MCF 10A (cell line): ENCODE measurements around the gene BCR. TPM values are rescaled to one million over a fixed set of nuclear protein-coding genes. Genes with fewer than 3 reads are reported as not detected.

ENCODE experiments used
- BruUV-seq: library from RNA; stranded (reverse); fragments of 400-500 nt; replicated peaks from 2 replicates; lab custom pipeline; 2021; lab: Mats Ljungman, UMichigan
- CTCF ChIA-PET: fragments of 300-600 bp; sonication (Branson Sonifier 250); formaldehyde crosslinking; extraction: SDS; loops from one replicate; lab custom pipeline; 2021; ENCODE audit warnings: antibody characterized with exemption, inconsistent platforms; lab: Yijun Ruan, JAX
- POLR2A ChIA-PET: fragments of 300-600, 350-650 bp; sonication (Branson Sonifier 250); formaldehyde crosslinking; extraction: SDS; loops from one replicate; lab custom pipeline; 2020; ENCODE audit warnings: antibody characterized with exemption, inconsistent platforms; lab: Yijun Ruan, JAX
- DNase-seq: peaks from one replicate; pipeline ENCODE4 v3.0.0-alpha.2; 2018; ENCODE audit not compliant: unreplicated experiment
- H3K27ac Mint-ChIP-seq: one replicate; pipeline ENCODE4 v1.8.0; 2022; ENCODE audit warnings: mild to moderate bottlenecking, low read depth, mixed read lengths; ENCODE audit not compliant: unreplicated experiment
- H3K27me3 Mint-ChIP-seq: one replicate; pipeline ENCODE4 v1.8.0; 2022; ENCODE audit warnings: mixed read lengths; ENCODE audit not compliant: insufficient read depth, unreplicated experiment
- H3K36me3 Mint-ChIP-seq: one replicate; pipeline ENCODE4 v1.8.0; 2022; ENCODE audit warnings: mild to moderate bottlenecking, moderate library complexity, mixed read lengths; ENCODE audit not compliant: insufficient read depth, unreplicated experiment
- H3K4me1 Mint-ChIP-seq: one replicate; pipeline ENCODE4 v1.8.0; 2022; ENCODE audit warnings: mixed read lengths; ENCODE audit not compliant: insufficient read depth, unreplicated experiment
- H3K4me3 Mint-ChIP-seq: one replicate; pipeline ENCODE4 v1.8.0; 2022; ENCODE audit warnings: mild to moderate bottlenecking, moderate library complexity, mixed read lengths; ENCODE audit not compliant: unreplicated experiment
- H3K9me3 Mint-ChIP-seq: one replicate; pipeline ENCODE4 v1.8.0; 2022; ENCODE audit warnings: mixed read lengths; ENCODE audit not compliant: unreplicated experiment
- CTCF ChIP-seq: fragments of 200-600 bp; IDR thresholded peaks from one replicate; pipeline ENCODE4 v1.8.0; 2022; ENCODE audit warnings: antibody characterized with exemption, mild to moderate bottlenecking; ENCODE audit not compliant: unreplicated experiment
- intact Hi-C: fragments of 100-400 bp; cut with micrococcal nuclease; formaldehyde crosslinking; loops from 2 replicates; pipeline ENCODE4 v1.14.1; 2022
- total RNA-seq: library from RNA; stranded (reverse); gene quantifications from 2 replicates; pipeline ENCODE4 v1.2.3, GENCODE V29; 2022

Gene BCR
- total RNA-seq, 1 experiment from 2014 or later = 77.9 TPM

- peaks cover 9% of the 10 kb centered on the region for H3K9me3 Mint-ChIP-seq
Measured at GRCh38 chr22:23225724-23226496, 45.6 kb downstream of the BCR start.

GRCh38 chr22:23226497-23226850, 46.2 kb downstream of the BCR start:
- Mint-ChIP-seq H3K4me3 (peak overlapping the region; percentile 62), H3K27me3 (no peaks in the 10 kb centered on the region), H3K36me3 (no peaks in the 10 kb centered on the region), H3K27ac (peak overlapping the region; percentile 95), H3K4me1 (peaks cover 51% of the 10 kb centered on the region), H3K9me3 (peaks cover 9% of the 10 kb centered on the region)
- no peak for DNase-seq
- TF ChIP-seq CTCF = no peak
- POLR2A ChIA-PET = interaction anchor here (1.0 to 4.6 kb wide), 7 partner anchors 17 to 55 kb away, joined by 3 to 53 read pairs (median 6); partner anchors contain the start of gene BCR
- CTCF ChIA-PET = interaction anchor here (0.6 to 2.5 kb wide), 8 partner anchors 11 to 268 kb away, joined by 3 to 8 read pairs (median 4); partner anchors contain the start of gene BCR
- intact Hi-C loops = loop anchor here (5.0 kb wide), 1 partner anchor 44 kb away; the partner anchor contains the start of gene BCR
- BruUV-seq = TSS peak; percentile 77

More at GRCh38 chr22:23225724-23226496, 45.6 kb downstream of the BCR start:
- Mint-ChIP-seq H3K36me3 (no peaks in the 10 kb centered on the region), H3K4me3 (peak overlapping the region; percentile 62), H3K27me3 (no peaks in the 10 kb centered on the region), H3K4me1 (peaks cover 52% of the 10 kb centered on the region), H3K27ac (peak overlapping the region; percentile 95)
- CTCF ChIA-PET = interaction anchor here (0.6 to 2.5 kb wide), 10 partner anchors 10 to 639 kb away, joined by 3 to 8 read pairs (median 4); partner anchors contain the start of gene BCR
- BruUV-seq = no TSS peak
- POLR2A ChIA-PET = interaction anchor here (0.6 to 4.6 kb wide), 11 partner anchors 14 to 55 kb away, joined by 3 to 53 read pairs (median 5); partner anchors contain the start of gene BCR
- TF ChIP-seq CTCF = no peak
- intact Hi-C loops = loop anchor here (5.0 kb wide), 1 partner anchor 44 kb away; the partner anchor contains the start of gene BCR
- peak; percentile 92 for DNase-seq

GRCh38 chr22:23227380-23227779, 47.1 kb downstream of the BCR start:
- DNase-seq = no peak
- H3K27ac Mint-ChIP-seq = peak overlapping the region; percentile 95
- ChIA-PET POLR2A (interaction anchor here (0.8 to 4.6 kb wide), 6 partner anchors 11 to 54 kb away, joined by 3 to 53 read pairs (median 12); partner anchors contain the start of gene BCR), CTCF (interaction anchor here (0.7 to 1.3 kb wide), 5 partner anchors 15 to 55 kb away, joined by 3 to 6 read pairs (median 4); no protein-coding TSS in a partner anchor)
- peaks cover 53% of the 10 kb centered on the region for H3K4me1 Mint-ChIP-seq
- intact Hi-C loops = loop anchor here (5.0 kb wide), 1 partner anchor 45 kb away; the partner anchor contains the start of gene BCR
- H3K27me3 Mint-ChIP-seq = no peaks in the 10 kb centered on the region
- no peaks in the 10 kb centered on the region for H3K36me3 Mint-ChIP-seq
- H3K4me3 Mint-ChIP-seq = no peak overlapping the region
- no peak for TF ChIP-seq CTCF
- no TSS peak for BruUV-seq
- H3K9me3 Mint-ChIP-seq = peaks cover 9% of the 10 kb centered on the region

- no TSS peak for BruUV-seq
- Mint-ChIP-seq H3K36me3 (no peaks in the 10 kb centered on the region), H3K27me3 (no peaks in the 10 kb centered on the region), H3K4me1 (peaks cover 44% of the 10 kb centered on the region), H3K9me3 (peaks cover 9% of the 10 kb centered on the region), H3K4me3 (no peak overlapping the region), H3K27ac (peak overlapping the region; percentile 73)
- intact Hi-C loops = loop anchor here (5.0 kb wide), 1 partner anchor 46 kb away; the partner anchor contains the start of gene BCR
- ChIA-PET POLR2A (interaction anchor here (1.1 to 4.6 kb wide), 4 partner anchors 10 to 46 kb away, joined by 3 to 53 read pairs (median 5); partner anchors contain the start of gene BCR), CTCF (interaction anchor here (0.9 to 1.5 kb wide), 4 partner anchors 14 to 53 kb away, joined by 3 to 4 read pairs (median 4); no protein-coding TSS in a partner anchor)
- no peak for TF ChIP-seq CTCF
- DNase-seq = no peak
Measured at GRCh38 chr22:23228503-23228902, 48.2 kb downstream of the BCR start.
